GM18511 (cell line): ENCODE results near the gene SART3.
A peak's percentile ranks its signal among the peaks of the same experiment; 100 is the strongest.

Source experiments
- ATAC-seq: cut with Tn5 transposase; IDR thresholded peaks from one replicate; pipeline ENCODE4 v1.9.1; 2021; ENCODE audit warnings: mild to moderate bottlenecking, moderate library complexity; ENCODE audit not compliant: unreplicated experiment

The SART3 gene

GRCh38 chr12:108560752-108561719, at the start of gene SART3:
Gene SART3, minus strand, starts transcription at chr12:108561173. Its CDS starts 19 bp downstream, at chr12:108561154.
- peak; percentile 42 for ATAC-seq

GRCh38 chr12:108610336-108610815, 49.4 kb upstream of the SART3 start:
- no peak for ATAC-seq

- ATAC-seq: no peak
Measured at GRCh38 chr12:108609537-108610335, 48.8 kb upstream of the SART3 start.

- ATAC-seq: no peak
Measured at GRCh38 chr12:108608616-108609015, 47.6 kb upstream of the SART3 start.

GRCh38 chr12:108607981-108608600, 47.1 kb upstream of the SART3 start:
- ATAC-seq: no peak

GRCh38 chr12:108606492-108606891, 45.5 kb upstream of the SART3 start:
- ATAC-seq: no peak

- no peak for ATAC-seq
Measured at GRCh38 chr12:108605690-108606406, 44.9 kb upstream of the SART3 start.

GRCh38 chr12:108605000-108605689, 44.2 kb upstream of the SART3 start:
- no peak for ATAC-seq

- ATAC-seq: no peak
Measured at GRCh38 chr12:108604208-108604941, 43.4 kb upstream of the SART3 start.

- ATAC-seq: no peak
Measured at GRCh38 chr12:108603743-108604142, 42.8 kb upstream of the SART3 start.

GRCh38 chr12:108602976-108603704, 42.2 kb upstream of the SART3 start:
- ATAC-seq: no peak

- ATAC-seq: no peak
Measured at GRCh38 chr12:108602209-108602705, 41.3 kb upstream of the SART3 start.

GRCh38 chr12:108600702-108601007, 39.7 kb upstream of the SART3 start:
- no peak for ATAC-seq

- no peak for ATAC-seq
Measured at GRCh38 chr12:108599948-108600701, 39.2 kb upstream of the SART3 start.

GRCh38 chr12:108599541-108599940, 38.6 kb upstream of the SART3 start:
- no peak for ATAC-seq

GRCh38 chr12:108598553-108599250, 37.7 kb upstream of the SART3 start:
- no peak for ATAC-seq
